Neural crest cell (in vitro differentiated cells): ENCODE data around the gene PRR27. TPM values are rescaled to one million over a fixed set of nuclear protein-coding genes. Genes with fewer than 3 reads are reported as not detected.
"Not testable (repeated sequence)": the region's sequence is repeated elsewhere in the genome, so short reads cannot be mapped to it uniquely, and the experiment has no call there.

ENCODE experiments used
- DNase-seq: peaks from one replicate; pipeline ENCODE4 v3.0.0; 2021; ENCODE audit warnings: low read depth, mixed read lengths, low spot score
- H3K27ac Mint-ChIP-seq: one replicate; pipeline ENCODE4 v1.8.0; 2021; ENCODE audit warnings: mild to moderate bottlenecking, mixed read lengths; ENCODE audit not compliant: unreplicated experiment
- H3K27me3 Mint-ChIP-seq: 2 replicates; pipeline ENCODE4 v1.8.0; 2021; ENCODE audit warnings: low read depth, mild to moderate bottlenecking, mixed read lengths
- H3K36me3 Mint-ChIP-seq: 2 replicates; pipeline ENCODE4 v1.8.0; 2021; ENCODE audit warnings: low read depth, mild to moderate bottlenecking, mixed read lengths
- H3K4me1 Mint-ChIP-seq: 2 replicates; pipeline ENCODE4 v1.8.0; 2021; ENCODE audit warnings: mixed read lengths
- H3K4me3 Mint-ChIP-seq: one replicate; pipeline ENCODE4 v1.8.0; 2021; ENCODE audit warnings: mild to moderate bottlenecking, mixed read lengths
- H3K9me3 Mint-ChIP-seq: 2 replicates; pipeline ENCODE4 v1.8.0; 2021; ENCODE audit warnings: mixed read lengths
- total RNA-seq: library from RNA; stranded (reverse); gene quantifications from 2 replicates; pipeline ENCODE4 v1.2.1, GENCODE V29; 2021
- TF ChIP-seq, protein P1 (sequence below): fragments of 200-600 bp; sonication (generic); conservative IDR thresholded peaks from 2 replicates; pipeline ENCODE4 v1.5.0; 2021; ENCODE audit warnings: antibody characterized with exemption, mild to moderate bottlenecking

PRR27 gene
- total RNA-seq, 1 donor from 2014 or later = not detected

DNA sequence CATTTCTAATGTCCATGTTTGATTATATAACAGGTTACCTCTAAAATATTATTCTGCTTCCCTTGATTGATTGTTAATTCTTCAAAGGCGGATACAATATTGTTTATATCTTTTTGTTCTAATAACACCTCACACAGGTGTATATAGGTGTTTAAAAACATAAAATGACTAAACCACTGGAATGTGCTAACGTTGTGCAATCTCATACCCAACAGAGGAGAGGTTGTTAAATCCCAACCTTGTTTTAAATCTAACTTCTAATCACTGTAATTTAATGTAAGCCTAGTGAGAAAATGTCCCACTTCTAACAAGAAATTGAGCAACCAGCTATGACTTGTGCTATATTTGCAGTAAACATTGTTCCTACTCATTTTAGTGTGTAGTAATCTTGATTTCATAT lies 42.8 kb downstream of the PRR27 start:
- H3K27me3 Mint-ChIP-seq = peaks cover 4% of the 10 kb centered on the region
- H3K4me3 Mint-ChIP-seq = no peak overlapping the region
- no peaks in the 10 kb centered on the region for H3K36me3 Mint-ChIP-seq
- H3K27ac Mint-ChIP-seq = no peak overlapping the region
- DNase-seq = no peak
- no peaks in the 10 kb centered on the region for H3K4me1 Mint-ChIP-seq
- no peaks in the 10 kb centered on the region for H3K9me3 Mint-ChIP-seq
- TF ChIP-seq, protein P1, sequence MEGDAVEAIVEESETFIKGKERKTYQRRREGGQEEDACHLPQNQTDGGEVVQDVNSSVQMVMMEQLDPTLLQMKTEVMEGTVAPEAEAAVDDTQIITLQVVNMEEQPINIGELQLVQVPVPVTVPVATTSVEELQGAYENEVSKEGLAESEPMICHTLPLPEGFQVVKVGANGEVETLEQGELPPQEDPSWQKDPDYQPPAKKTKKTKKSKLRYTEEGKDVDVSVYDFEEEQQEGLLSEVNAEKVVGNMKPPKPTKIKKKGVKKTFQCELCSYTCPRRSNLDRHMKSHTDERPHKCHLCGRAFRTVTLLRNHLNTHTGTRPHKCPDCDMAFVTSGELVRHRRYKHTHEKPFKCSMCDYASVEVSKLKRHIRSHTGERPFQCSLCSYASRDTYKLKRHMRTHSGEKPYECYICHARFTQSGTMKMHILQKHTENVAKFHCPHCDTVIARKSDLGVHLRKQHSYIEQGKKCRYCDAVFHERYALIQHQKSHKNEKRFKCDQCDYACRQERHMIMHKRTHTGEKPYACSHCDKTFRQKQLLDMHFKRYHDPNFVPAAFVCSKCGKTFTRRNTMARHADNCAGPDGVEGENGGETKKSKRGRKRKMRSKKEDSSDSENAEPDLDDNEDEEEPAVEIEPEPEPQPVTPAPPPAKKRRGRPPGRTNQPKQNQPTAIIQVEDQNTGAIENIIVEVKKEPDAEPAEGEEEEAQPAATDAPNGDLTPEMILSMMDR = no peak

DNA sequence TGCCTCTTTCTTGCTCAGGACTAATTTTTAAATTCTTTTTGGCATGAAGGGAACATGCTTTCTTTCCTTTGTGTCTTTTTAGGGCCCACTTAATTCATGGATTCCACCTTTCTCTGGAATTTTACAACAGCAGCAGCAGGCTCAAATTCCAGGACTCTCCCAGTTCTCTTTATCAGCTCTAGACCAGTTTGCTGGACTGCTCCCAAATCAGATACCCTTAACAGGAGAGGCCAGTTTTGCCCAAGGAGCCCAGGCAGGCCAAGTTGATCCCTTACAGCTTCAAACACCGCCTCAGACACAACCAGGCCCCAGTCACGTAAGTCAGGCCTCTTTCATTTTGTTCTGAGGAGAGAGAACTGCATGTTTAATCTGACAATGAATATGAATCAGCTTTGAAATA lies 43.8 kb downstream of the PRR27 start:
- TF ChIP-seq, protein P1 = no peak
- H3K9me3 Mint-ChIP-seq = no peaks in the 10 kb centered on the region
- no peak overlapping the region for H3K27ac Mint-ChIP-seq
- H3K27me3 Mint-ChIP-seq = peaks cover 4% of the 10 kb centered on the region
- H3K36me3 Mint-ChIP-seq = no peaks in the 10 kb centered on the region
- no peak for DNase-seq
- H3K4me1 Mint-ChIP-seq = no peaks in the 10 kb centered on the region
- H3K4me3 Mint-ChIP-seq = no peak overlapping the region

DNA sequence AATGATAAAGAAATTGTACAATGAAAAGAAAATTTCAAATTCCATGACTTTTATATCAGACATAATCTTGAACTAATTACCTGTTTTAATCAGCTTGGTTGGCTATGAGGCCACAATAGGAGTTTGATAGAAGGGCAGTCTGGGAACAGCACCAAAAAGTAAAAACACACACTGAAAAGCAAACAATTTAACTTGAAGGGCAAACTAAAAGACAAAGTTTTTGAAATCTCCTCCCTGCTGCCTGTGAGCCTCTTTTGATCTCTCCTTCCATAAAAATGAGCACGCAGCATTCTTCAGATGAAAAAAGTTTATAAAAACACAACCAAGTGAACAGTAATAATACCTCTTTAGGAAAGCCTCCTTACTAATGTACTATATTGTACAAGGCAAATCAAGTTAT lies 49.6 kb downstream of the PRR27 start:
- H3K9me3 Mint-ChIP-seq = no peaks in the 10 kb centered on the region
- no peak overlapping the region for H3K4me3 Mint-ChIP-seq
- no peak overlapping the region for H3K27ac Mint-ChIP-seq
- no peaks in the 10 kb centered on the region for H3K36me3 Mint-ChIP-seq
- no peak for DNase-seq
- H3K4me1 Mint-ChIP-seq = no peaks in the 10 kb centered on the region
- peaks cover 23% of the 10 kb centered on the region for H3K27me3 Mint-ChIP-seq
- TF ChIP-seq, protein P1 = no peak

DNA sequence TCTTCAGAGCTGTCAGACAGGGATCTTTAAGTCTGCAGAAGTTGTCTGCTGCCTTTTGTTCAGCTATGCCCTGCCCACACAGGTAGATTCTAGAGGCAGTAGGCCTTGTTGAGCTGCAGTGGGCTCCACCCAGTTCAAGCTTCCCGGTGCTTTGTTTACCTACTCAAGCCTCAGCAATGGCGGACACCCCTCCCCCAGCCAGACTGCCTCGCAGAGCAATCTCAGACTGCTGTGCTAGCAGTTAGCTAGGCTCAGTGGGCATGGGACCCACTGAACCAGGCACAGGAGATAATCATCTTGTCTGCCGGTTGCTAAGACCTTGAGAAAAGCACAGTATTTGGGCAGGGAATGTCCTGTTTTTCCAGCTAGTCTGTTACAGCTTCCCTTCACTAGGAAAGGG lies 58.7 kb downstream of the PRR27 start:
- H3K4me1 Mint-ChIP-seq, H3K27ac Mint-ChIP-seq, H3K27me3 Mint-ChIP-seq, H3K9me3 Mint-ChIP-seq, H3K4me3 Mint-ChIP-seq, H3K36me3 Mint-ChIP-seq, DNase-seq: not testable (repeated sequence)

Other genes starting within 250 kb of the PRR27 start
- gene CSN1S1, start 223.2 kb upstream of the PRR27 start, total RNA-seq = not detected in 2 replicates
- not detected in 2 replicates for gene CSN2, start 188.5 kb upstream of the PRR27 start, total RNA-seq
- gene STATH, start 158.3 kb upstream of the PRR27 start, total RNA-seq = not detected in 2 replicates
- not detected in 2 replicates for gene HTN3, start 125.8 kb upstream of the PRR27 start, total RNA-seq
- not detected in 2 replicates for gene HTN1, start 103.8 kb upstream of the PRR27 start, total RNA-seq
- gene ODAM, start 41.5 kb downstream of the PRR27 start, total RNA-seq = not detected in 2 replicates
- not detected in 2 replicates for gene FDCSP, start 71.9 kb downstream of the PRR27 start, total RNA-seq
- gene CSN3, start 88.4 kb downstream of the PRR27 start, total RNA-seq = not detected in 2 replicates
- gene CABS1, start 180.7 kb downstream of the PRR27 start, total RNA-seq = not detected in 2 replicates
- not detected in 2 replicates for gene SMR3A, start 206.5 kb downstream of the PRR27 start, total RNA-seq
- gene SMR3B, start 228.9 kb downstream of the PRR27 start, total RNA-seq = not detected in 2 replicates
- not detected in 2 replicates for gene OPRPN, start 243.7 kb downstream of the PRR27 start, total RNA-seq